ENCODE results near the gene ZNF862. TPM values are rescaled to one million over a fixed set of nuclear protein-coding genes. Genes with fewer than 3 reads are reported as not detected.
A peak's percentile ranks its signal among the peaks of the same experiment; 100 is the strongest.

Gene ZNF862
- total RNA-seq, 2 donors from 2014 or later: 31.4 to 39.0 TPM

GRCh38 chr7:149870701-149871483 is 32.7 kb downstream of the ZNF862 start:
- peaks cover 85% of the 10 kb centered on the region for H3K4me1 Mint-ChIP-seq (ENCODE audit: low read depth)
- no peaks in the 10 kb centered on the region for H3K9me3 Mint-ChIP-seq
- H3K36me3 Mint-ChIP-seq (ENCODE audit: insufficient read depth in 2 of 2): no peaks in the 10 kb centered on the region
- DNase-seq (peak in 1 of 2 donors; percentile 53), ATAC-seq (replicated peaks in 1 of 2) (no peak)
- peak overlapping the region; percentile 88 for H3K27ac Mint-ChIP-seq
- H3K4me3 Mint-ChIP-seq: peak overlapping the region; percentile 77 to 86
- H3K27me3 Mint-ChIP-seq (ENCODE audit: low read depth): no peaks in the 10 kb centered on the region

GRCh38 chr7:149871576-149871975 is 33.4 kb downstream of the ZNF862 start:
- H3K4me3 Mint-ChIP-seq: peak overlapping the region; percentile 77 to 86
- ATAC-seq (replicated peaks in 1 of 2) (peak; percentile 17 to 28), DNase-seq (no peak)
- H3K4me1 Mint-ChIP-seq (ENCODE audit: low read depth): peaks cover 81% of the 10 kb centered on the region
- peak overlapping the region; percentile 88 for H3K27ac Mint-ChIP-seq
- no peaks in the 10 kb centered on the region for H3K27me3 Mint-ChIP-seq (ENCODE audit: low read depth)
- H3K36me3 Mint-ChIP-seq (ENCODE audit: insufficient read depth in 2 of 2): no peaks in the 10 kb centered on the region
- H3K9me3 Mint-ChIP-seq: no peaks in the 10 kb centered on the region

- Mint-ChIP-seq H3K27me3 (ENCODE audit: low read depth) (no peaks in the 10 kb centered on the region), H3K4me1 (ENCODE audit: low read depth) (peaks cover 71% of the 10 kb centered on the region), H3K36me3 (ENCODE audit: insufficient read depth in 2 of 2) (no peaks in the 10 kb centered on the region), H3K27ac (peak overlapping the region; percentile 88), H3K9me3 (no peaks in the 10 kb centered on the region), H3K4me3 (peak overlapping the region; percentile 80 to 86)
- ATAC-seq (replicated peaks in 1 of 2) (no peak), DNase-seq (peak in 1 of 2 donors; percentile 40)
Measured at GRCh38 chr7:149872419-149873073, 34.4 kb downstream of the ZNF862 start.

- no peaks in the 10 kb centered on the region for H3K36me3 Mint-ChIP-seq (ENCODE audit: insufficient read depth in 2 of 2)
Measured at GRCh38 chr7:149873074-149873969, 35.1 kb downstream of the ZNF862 start, which contains the start of gene ATP6V0E2. Gene ATP6V0E2, plus strand, starts transcription at chr7:149873969. Its CDS starts 97 bp downstream, at chr7:149874066.

GRCh38 chr7:149873970-149874643 is 35.9 kb downstream of the ZNF862 start:
- DNase-seq (no peak), ATAC-seq (replicated peaks in 1 of 2) (peak in 1 of 2 donors; percentile 27)
- Mint-ChIP-seq H3K4me3 (peak overlapping the region; percentile 80 to 86), H3K36me3 (ENCODE audit: insufficient read depth in 2 of 2) (no peaks in the 10 kb centered on the region), H3K4me1 (ENCODE audit: low read depth) (peaks cover 64% of the 10 kb centered on the region), H3K9me3 (no peaks in the 10 kb centered on the region), H3K27ac (peak overlapping the region; percentile 12), H3K27me3 (ENCODE audit: low read depth) (no peaks in the 10 kb centered on the region)

More at GRCh38 chr7:149873074-149873969, 35.1 kb downstream of the ZNF862 start, which contains the start of gene ATP6V0E2:
- no peaks in the 10 kb centered on the region for H3K27me3 Mint-ChIP-seq (ENCODE audit: low read depth)
- H3K27ac Mint-ChIP-seq: peak within 1 kb of the TSS; percentile 88
- peak; percentile 96 for DNase-seq
- H3K4me1 Mint-ChIP-seq (ENCODE audit: low read depth): peaks cover 72% of the 10 kb centered on the region
- peak; percentile 88 to 91 for ATAC-seq (replicated peaks in 1 of 2)
- no peaks in the 10 kb centered on the region for H3K9me3 Mint-ChIP-seq
- H3K4me3 Mint-ChIP-seq: peak within 1 kb of the TSS; percentile 80 to 86

- peaks cover 59% of the 10 kb centered on the region for H3K4me1 Mint-ChIP-seq (ENCODE audit: low read depth)
- DNase-seq (no peak), ATAC-seq (replicated peaks in 1 of 2) (no peak)
- no peaks in the 10 kb centered on the region for H3K9me3 Mint-ChIP-seq
- H3K27ac Mint-ChIP-seq: peak overlapping the region; percentile 12
- H3K27me3 Mint-ChIP-seq (ENCODE audit: low read depth): no peaks in the 10 kb centered on the region
- peak overlapping the region; percentile 80 to 86 for H3K4me3 Mint-ChIP-seq
- H3K36me3 Mint-ChIP-seq (ENCODE audit: insufficient read depth in 2 of 2): no peaks in the 10 kb centered on the region
Measured at GRCh38 chr7:149874644-149875028, 36.5 kb downstream of the ZNF862 start.

- peaks cover 52% of the 10 kb centered on the region for H3K4me1 Mint-ChIP-seq (ENCODE audit: low read depth)
- no peaks in the 10 kb centered on the region for H3K36me3 Mint-ChIP-seq (ENCODE audit: insufficient read depth in 2 of 2)
- peak overlapping the region; percentile 80 to 86 for H3K4me3 Mint-ChIP-seq
- H3K9me3 Mint-ChIP-seq: no peaks in the 10 kb centered on the region
- no peak overlapping the region for H3K27ac Mint-ChIP-seq
- no peaks in the 10 kb centered on the region for H3K27me3 Mint-ChIP-seq (ENCODE audit: low read depth)
- ATAC-seq (replicated peaks in 1 of 2): no peak
- DNase-seq: no peak
Measured at GRCh38 chr7:149875396-149875795, 37.2 kb downstream of the ZNF862 start.

GRCh38 chr7:149877890-149878522 is 39.8 kb downstream of the ZNF862 start:
- Mint-ChIP-seq H3K4me1 (ENCODE audit: low read depth) (peaks cover 30% of the 10 kb centered on the region), H3K4me3 (no peak overlapping the region), H3K9me3 (no peaks in the 10 kb centered on the region), H3K27ac (no peak overlapping the region), H3K27me3 (ENCODE audit: low read depth) (no peaks in the 10 kb centered on the region), H3K36me3 (ENCODE audit: insufficient read depth in 2 of 2) (no peaks in the 10 kb centered on the region)
- no peak for DNase-seq
- ATAC-seq (replicated peaks in 1 of 2): no peak

GRCh38 chr7:149878523-149878921 is 40.3 kb downstream of the ZNF862 start:
- H3K4me1 Mint-ChIP-seq (ENCODE audit: low read depth): peaks cover 35% of the 10 kb centered on the region
- H3K4me3 Mint-ChIP-seq: no peak overlapping the region
- no peak overlapping the region for H3K27ac Mint-ChIP-seq
- no peaks in the 10 kb centered on the region for H3K36me3 Mint-ChIP-seq (ENCODE audit: insufficient read depth in 2 of 2)
- no peaks in the 10 kb centered on the region for H3K27me3 Mint-ChIP-seq (ENCODE audit: low read depth)
- DNase-seq: no peak
- ATAC-seq (replicated peaks in 1 of 2): no peak
- H3K9me3 Mint-ChIP-seq: no peaks in the 10 kb centered on the region

- DNase-seq: no peak
- Mint-ChIP-seq H3K4me3 (no peak overlapping the region), H3K36me3 (ENCODE audit: insufficient read depth in 2 of 2) (no peaks in the 10 kb centered on the region), H3K27me3 (ENCODE audit: low read depth) (no peaks in the 10 kb centered on the region), H3K4me1 (ENCODE audit: low read depth) (peaks cover 37% of the 10 kb centered on the region), H3K9me3 (no peaks in the 10 kb centered on the region), H3K27ac (no peak overlapping the region)
- no peak for ATAC-seq (replicated peaks in 1 of 2)
Measured at GRCh38 chr7:149879271-149879743, 41.1 kb downstream of the ZNF862 start.

- H3K4me1 Mint-ChIP-seq (ENCODE audit: low read depth): peaks cover 30% of the 10 kb centered on the region
- no peak for DNase-seq
- H3K9me3 Mint-ChIP-seq: no peaks in the 10 kb centered on the region
- H3K36me3 Mint-ChIP-seq (ENCODE audit: insufficient read depth in 2 of 2): no peaks in the 10 kb centered on the region
- no peaks in the 10 kb centered on the region for H3K27me3 Mint-ChIP-seq (ENCODE audit: low read depth)
- no peak overlapping the region for H3K4me3 Mint-ChIP-seq
- H3K27ac Mint-ChIP-seq: no peak overlapping the region
- no peak for ATAC-seq (replicated peaks in 1 of 2)
Measured at GRCh38 chr7:149879766-149880637, 41.8 kb downstream of the ZNF862 start.

Measured in activated T-cell treated with anti-CD3 and anti-CD28 coated beads, Interleukin-2, amount 50 U/mL, for 72 hours (primary cell).